HG03565 (cell line): Measurements from ENCODE around the gene MAPK8IP2.
"Not testable (repeated sequence)": the region's sequence is repeated elsewhere in the genome, so short reads cannot be mapped to it uniquely, and the experiment has no call there.

Experiments
- ATAC-seq: cut with Tn5 transposase; IDR thresholded peaks from one replicate; pipeline ENCODE4 v1.9.1; 2021; ENCODE audit warnings: mild to moderate bottlenecking, moderate library complexity; ENCODE audit not compliant: unreplicated experiment

Gene MAPK8IP2

DNA sequence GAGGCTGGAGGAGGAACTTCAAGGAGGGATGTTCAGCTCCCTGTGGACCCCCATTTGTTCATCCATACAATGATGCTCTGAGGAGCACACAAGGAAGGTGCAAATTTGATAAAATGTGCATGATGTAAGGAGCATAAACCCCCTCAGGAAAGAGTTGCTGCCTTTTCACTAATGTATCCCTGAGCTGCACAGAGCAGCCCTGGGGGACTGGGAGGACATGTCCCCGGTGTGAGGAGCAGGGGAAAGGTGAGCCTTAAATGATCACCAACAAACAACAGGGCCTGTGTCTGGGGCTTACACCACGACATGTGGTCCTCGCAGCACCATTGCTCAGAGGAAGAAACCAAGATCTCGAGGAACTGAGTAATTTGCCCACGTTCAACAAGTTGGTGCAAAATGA lies 3.5 kb upstream of the MAPK8IP2 start:
- ATAC-seq: no peak

DNA sequence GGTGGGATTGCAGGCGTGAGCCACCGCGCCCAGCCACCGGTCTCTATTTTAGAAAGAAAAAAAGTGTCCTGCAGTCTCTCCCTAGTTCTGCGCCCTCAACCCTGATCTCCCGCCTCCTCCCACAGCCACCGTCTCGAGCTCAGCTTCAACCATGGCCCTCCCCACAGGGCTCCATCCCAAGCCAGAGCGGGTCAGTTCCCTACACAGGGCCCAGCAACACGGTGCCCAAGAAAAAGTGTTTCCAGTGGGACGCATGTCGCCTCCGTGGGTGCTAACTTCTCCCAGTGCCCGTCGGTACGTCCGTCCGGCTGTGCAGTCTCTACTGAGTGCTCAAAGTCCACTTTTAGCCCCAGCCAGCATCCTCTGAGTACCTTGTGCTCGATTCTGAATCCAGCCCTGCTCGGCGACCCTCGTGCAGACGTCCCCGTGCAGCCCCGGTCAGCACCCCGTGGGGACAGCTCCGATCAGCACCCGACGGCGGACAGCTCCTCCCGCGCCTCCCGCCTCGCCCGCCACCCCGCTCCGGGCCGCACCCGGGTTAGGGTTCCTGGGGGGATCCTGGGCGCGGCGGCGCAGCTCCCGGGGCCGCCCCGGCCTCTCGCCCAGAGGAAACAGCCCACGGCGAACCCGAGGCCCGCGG lies 657 bp upstream of the MAPK8IP2 start:
- ATAC-seq: no peak

DNA sequence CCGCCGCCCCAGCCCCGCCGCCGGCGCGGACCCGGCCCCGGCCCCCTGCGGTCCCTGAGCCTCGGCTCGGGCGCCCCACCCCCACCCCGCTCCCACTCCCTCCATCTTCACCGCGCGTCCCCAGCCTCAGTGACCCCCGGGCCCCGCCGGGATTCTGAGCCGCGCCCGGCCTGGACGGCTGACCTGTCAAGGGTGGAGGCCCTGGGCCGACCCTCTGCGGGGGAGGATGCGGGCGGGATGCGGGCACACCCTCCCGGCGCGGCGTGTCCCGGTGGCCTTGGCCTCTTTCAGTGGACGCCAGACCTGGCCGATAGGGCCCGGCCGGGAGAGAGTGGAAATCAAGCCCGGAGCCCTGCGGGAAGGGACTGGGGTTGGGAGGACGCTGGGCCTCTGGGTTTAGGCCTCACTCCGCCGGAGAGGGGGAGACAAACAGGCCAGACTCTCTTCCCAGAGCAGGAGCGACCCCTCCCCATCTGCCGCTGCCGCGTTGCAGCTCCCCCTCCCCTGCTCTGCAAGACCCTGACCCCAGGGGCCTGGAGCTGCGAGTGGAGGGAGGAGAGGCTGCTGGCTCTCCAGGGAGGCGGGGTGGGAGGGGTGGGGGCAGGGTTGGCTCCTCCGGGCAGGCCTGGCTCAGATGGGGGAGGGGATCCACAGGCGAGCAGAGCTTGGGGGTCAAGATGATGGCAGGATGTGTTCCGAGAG lies 525 bp downstream of the MAPK8IP2 start:
- no peak for ATAC-seq

DNA sequence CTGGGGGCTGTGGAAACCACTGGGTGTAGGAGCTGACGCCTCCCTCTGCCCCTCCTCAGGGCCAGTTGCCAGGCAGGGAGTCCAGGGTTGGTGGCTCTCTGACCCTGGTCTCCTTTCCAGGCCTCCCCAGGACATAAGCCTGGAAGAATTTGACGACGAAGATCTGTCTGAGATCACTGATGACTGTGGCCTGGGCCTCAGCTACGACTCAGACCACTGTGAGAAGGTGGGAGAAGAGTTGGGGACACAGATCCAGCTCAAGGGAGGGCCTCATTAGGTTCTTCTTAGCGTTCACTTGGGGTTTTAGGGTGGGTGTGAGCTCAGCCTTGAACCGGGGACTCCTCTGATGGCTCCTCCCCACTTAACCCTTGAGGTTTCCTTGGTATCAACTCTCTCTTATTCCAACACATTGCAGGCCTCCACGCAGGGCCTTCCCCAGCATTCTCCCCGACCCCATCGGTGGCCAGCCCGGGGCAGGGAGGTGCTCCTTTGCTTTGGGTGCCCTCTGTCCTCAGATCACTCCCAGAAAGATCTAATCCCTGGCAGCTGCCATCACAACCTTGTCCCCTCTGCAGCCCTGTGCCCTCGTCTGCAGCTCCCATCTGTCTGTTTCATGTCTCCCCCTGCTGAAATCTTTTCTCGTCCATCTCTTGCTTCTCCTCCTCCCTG lies 1.2 kb downstream of the MAPK8IP2 start:
- no peak for ATAC-seq

DNA sequence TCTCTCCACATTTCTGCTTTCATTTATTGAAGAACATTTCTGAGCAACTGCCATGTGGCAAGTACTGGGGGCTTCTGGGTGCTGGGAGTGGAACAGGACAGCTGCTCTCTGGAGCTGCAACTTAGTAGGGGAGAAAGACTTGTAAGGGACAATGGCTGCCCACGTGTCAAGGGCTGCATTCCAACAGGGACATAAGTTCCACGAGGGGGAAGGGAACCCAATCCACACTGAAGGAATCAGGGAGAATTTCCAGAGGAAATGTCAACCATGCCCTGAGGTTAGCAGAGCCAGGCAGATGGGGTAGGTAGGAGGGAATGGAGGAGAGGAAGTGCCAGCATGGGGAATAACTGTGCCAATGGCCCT lies 1.7 kb downstream of the MAPK8IP2 start:
- no peak for ATAC-seq

DNA sequence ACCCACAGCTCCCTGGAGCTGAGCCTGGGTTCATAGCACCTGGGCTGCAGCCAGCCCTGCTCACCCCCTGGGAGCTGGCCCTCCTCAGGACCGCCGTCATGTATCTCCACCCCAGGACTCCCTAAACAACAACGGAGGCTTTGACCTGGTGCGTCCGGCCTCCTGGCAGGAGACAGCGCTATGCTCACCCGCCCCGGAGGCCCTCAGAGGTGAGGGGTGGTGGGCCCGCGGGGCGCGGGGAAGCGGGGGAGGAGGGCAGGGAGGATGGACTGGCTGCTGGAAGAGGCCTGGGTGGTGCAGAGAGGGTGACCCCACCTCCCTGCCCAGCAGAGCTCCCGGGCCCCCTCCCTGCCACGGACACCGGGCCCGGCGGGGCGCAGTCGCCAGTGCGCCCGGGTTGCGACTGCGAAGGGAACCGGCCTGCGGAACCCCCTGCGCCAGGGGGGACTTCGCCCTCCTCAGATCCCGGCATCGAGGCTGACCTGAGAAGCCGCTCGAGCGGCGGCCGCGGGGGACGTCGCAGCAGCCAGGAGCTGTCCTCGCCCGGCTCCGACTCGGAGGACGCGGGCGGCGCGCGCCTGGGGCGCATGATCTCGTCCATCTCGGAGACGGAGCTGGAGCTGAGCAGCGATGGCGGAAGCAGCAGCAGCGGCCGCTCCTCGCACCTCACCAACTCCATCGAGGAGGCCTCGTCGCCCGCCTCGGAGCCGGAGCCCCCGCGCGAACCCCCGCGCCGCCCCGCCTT lies 3.1 kb downstream of the MAPK8IP2 start:
- no peak for ATAC-seq

DNA sequence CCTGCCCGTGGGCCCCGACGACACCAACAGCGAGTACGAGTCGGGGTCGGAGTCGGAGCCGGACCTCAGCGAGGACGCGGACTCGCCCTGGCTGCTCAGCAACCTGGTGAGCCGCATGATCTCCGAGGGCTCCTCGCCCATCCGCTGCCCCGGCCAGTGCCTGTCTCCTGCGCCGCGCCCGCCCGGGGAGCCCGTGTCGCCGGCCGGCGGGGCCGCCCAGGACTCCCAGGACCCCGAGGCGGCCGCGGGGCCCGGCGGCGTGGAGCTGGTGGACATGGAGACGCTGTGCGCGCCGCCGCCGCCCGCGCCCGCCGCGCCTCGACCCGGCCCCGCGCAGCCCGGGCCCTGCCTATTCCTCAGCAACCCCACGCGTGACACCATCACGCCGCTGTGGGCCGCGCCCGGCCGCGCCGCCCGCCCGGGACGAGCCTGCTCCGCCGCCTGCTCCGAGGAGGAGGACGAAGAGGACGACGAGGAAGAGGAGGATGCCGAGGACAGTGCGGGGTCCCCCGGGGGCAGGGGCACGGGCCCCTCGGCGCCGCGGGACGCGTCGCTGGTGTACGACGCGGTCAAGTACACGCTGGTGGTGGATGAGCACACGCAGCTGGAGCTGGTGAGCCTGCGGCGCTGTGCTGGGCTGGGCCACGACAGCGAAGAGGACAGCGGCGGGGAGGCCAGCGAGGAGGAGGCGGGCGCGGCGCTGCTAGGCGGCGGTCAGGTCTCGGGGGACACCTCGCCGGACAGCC lies 3.8 kb downstream of the MAPK8IP2 start:
- ATAC-seq: no peak

DNA sequence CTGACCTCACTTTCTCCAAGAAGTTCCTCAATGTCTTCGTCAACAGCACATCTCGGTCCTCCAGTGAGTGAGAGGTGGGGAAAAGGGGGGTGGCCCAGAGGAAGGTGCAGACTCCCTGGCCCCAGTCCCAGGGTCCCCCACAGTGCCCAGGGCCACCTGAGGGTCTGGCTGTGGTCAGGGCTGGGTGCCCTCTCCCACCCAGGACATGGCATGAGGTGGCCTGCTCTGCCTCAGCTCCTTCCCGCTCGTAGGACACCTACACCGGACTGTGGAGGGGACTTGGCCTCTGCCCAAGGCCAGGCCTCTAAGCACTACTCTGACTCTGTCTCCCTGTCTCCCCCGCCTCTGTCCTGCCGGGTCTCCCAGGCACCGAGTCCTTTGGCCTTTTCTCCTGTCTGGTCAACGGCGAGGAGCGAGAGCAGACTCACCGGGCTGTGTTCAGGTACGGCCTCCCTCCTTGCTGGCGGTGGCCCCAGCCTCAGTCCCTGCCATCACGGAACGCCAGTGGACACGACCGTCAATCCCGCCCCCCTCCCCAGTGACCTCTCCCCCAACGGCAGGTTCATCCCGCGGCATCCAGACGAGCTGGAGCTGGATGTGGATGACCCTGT lies 4.5 kb downstream of the MAPK8IP2 start:
- no peak for ATAC-seq

DNA sequence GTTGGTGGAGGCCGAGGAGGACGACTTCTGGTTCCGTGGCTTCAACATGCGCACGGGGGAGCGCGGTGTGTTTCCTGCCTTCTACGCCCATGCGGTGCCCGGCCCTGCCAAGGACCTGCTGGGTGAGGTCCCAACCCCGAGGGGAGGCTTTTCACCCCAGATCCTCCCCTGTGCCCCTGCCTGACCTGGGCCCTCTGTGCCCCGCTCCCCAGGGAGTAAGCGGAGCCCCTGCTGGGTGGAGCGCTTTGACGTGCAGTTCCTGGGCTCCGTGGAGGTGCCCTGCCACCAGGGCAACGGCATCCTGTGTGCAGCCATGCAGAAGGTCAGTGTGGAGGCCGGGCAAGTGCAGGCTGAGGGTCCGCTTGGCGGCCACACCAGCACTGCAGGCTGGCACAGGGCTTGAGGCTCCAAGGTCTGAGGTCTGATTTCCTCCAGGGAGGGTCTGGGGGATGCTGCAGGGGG lies 5.1 kb downstream of the MAPK8IP2 start:
- ATAC-seq: no peak

DNA sequence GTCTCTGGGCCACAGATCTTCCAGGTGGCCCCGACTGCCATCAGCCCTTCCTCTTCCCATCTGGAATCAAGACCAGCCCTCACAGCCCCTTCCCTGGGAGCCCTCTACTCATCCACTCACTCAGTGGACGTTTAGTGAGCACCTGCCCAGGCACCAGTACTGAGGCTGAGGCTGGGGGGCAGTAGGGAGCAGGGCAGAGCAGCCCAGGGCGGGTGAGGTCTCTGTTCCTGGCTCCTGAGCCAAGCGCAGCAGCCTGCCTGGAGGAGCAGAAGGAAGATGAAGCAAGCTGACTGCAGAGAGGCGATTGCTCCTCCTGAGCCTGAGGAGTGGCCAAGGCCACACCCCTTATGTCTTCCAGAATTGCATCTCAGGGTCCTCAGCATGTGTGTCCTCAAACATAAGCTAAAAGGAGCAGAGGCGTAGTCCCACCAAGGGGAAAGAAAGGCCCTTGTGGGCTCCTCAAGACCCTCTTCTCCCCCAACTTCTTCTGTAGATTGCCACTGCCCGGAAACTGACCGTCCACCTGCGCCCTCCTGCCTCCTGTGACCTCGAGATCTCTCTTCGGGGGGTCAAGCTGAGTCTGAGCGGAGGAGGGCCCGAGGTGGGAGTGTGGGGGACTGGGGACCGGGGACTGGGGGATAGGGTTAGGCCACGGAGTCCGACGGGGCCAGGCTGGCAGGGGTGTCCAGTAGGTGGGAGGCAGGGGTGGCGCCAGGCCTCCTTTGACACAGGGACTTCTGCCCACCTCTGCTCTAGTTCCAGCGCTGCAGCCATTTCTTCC lies 5.8 kb downstream of the MAPK8IP2 start:
- no peak for ATAC-seq

DNA sequence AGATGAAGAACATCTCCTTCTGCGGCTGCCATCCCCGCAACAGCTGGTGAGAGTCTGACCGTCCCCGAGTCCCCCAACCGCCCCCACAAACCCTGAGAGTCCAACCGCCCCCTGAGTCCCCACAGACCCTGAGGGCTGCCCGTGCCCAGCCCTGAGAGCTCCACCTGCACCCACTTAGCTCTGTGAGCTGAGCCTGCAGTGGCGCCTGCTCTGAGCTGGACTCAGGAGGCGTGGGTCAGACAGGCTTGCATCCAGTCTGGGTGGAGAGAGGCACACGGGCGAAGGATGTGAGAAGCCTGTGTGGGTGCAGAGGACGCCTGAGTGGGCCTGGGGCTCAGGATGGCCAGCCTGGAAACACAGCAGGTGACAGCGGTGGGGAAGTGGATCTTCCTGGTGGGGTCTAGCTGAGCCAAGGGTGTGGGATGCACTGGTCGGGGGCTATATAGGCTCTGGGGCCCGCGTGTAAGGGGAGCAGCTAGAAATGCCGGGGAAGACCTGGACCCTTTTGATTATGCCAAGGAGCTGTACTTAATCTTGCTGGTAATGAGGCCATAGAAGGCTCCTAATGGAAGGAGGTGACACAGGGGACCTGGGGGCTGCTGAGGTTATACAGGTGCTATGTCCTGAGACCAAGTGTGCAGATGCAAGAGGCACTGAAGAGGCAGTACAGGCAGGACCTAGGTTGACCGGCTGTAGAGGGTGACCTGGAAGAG lies 6.5 kb downstream of the MAPK8IP2 start:
- no peak for ATAC-seq

DNA sequence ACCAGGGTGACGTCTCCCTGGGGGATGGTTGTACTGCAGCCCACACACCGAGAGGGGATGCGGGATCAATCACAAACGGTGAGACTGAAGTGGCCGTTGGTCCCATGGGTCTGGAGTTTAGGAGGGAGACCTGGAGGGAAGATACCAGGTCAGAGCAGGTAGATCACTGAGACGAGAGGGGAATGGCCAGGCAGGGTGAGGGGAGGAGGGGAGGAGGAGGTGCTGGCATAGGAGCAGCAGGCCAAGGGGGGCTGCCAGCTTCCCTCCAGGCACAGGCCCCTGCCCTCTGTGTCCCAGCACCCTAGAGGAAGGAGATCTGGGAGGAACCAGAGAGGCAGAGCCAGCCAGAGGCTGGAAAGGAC lies 7.0 kb downstream of the MAPK8IP2 start:
- no peak for ATAC-seq

DNA sequence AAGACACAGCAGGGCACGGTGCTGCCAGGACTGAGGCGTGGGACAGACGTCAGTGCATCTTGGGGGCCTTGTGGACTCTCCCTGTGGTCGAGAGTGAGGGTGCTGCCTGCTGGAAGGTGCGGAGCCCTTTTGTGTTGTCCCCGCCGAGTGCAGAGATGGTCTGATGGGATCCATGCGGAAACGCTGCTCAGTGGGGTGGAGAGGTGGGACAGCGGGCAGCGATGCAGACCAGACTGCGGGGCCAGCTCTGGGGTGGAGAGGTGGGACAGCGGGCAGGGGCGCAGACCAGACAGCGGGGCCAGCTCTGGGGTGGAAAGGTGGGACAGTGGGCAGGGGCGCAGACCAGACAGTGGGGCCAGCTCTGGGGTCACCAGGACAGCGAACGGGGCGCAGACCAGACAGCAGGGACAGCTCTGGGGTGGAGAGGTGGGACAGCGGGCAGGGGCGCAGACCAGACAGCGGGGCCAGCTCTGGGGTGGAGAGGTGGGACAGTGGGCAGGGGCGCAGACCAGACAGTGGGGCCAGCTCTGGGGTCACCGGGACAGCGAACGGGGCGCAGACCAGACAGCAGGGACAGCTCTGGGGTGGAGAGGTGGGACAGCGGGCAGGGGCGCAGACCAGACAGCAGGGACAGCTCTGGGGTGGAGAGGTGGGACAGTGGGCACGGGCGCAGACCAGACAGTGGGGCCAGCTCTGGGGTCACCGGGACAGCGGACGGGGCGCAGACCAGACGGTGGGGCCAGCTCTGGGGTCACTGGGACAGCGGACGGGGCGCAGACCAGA lies 7.7 kb downstream of the MAPK8IP2 start:
- ATAC-seq: not testable (repeated sequence)

DNA sequence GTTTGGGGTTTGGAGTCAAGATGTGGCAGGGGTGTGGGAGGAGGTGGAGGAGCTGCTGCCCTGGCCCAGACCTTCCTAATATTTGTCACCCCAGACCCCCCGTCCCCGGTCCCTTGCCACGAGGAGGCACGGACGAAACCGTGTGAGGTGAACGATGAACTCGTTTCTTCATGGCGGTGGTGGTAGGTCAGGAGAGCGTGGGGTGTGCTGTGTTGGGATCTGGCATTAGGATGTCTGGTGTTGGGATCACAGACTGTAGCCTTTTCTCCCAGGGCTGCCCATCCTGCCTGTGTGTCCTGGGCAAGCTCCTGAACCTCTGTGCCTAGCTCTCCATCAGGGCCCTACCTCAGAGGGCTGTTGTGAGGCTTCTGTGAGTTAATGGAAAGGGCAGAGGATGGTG lies 8.4 kb downstream of the MAPK8IP2 start:
- no peak for ATAC-seq

DNA sequence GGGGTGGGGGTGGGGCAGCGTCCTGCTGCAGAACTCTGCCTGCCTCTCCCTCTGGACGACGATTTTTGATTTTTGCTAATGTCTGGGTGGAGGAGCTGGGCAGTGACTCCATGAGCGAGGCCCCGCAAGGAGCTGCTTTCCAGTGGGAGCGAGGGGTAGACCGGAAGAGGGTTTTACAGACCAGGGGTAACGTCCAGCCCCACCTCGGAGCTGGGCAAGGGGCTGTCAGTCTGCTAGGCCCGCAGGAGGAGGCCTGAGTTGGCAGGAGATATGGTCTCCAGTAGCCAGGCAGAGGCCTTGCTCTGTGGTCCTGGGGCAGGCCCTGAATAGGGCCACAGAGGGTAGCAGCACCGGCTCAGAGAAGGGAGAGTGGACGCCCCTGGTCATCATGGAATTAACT lies 9.0 kb downstream of the MAPK8IP2 start:
- no peak for ATAC-seq

DNA sequence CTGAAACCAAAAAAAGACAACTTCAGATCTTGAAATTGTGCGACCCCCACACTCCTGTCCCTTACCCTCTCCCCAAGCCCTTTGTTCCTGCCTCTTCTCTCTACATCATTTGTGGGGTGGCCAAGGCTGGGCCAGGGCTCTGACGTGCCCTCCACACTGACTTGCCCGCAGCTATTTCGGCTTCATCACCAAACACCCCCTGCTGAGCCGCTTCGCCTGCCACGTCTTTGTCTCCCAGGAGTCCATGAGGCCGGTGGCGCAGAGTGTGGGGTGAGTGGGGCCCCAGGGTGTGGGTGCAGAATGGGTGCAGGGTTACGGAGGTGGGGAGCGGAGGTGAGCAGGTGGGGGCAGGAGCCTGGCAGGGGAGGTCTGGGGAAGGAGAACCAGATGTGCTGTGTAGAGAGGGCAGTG lies 9.5 kb downstream of the MAPK8IP2 start:
- no peak for ATAC-seq

DNA sequence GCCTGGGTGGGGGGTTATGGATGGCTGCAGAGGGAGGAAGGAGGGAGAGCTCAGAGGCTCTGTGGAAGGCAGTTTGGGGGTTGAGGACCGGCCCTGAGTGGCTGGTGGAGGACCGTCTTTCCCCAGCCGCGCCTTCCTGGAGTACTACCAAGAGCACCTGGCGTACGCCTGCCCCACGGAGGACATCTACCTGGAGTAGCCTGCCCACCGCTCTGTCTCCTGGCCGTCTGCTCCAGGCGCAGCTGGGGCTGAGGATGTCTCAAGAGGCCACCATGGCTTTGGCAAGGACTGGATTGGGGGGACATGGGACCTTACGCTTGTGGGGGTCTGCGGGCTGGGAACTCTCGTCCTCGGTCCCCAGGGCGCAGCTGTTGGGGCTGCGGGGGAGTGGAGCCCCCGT lies 10.0 kb downstream of the MAPK8IP2 start:
- no peak for ATAC-seq

DNA sequence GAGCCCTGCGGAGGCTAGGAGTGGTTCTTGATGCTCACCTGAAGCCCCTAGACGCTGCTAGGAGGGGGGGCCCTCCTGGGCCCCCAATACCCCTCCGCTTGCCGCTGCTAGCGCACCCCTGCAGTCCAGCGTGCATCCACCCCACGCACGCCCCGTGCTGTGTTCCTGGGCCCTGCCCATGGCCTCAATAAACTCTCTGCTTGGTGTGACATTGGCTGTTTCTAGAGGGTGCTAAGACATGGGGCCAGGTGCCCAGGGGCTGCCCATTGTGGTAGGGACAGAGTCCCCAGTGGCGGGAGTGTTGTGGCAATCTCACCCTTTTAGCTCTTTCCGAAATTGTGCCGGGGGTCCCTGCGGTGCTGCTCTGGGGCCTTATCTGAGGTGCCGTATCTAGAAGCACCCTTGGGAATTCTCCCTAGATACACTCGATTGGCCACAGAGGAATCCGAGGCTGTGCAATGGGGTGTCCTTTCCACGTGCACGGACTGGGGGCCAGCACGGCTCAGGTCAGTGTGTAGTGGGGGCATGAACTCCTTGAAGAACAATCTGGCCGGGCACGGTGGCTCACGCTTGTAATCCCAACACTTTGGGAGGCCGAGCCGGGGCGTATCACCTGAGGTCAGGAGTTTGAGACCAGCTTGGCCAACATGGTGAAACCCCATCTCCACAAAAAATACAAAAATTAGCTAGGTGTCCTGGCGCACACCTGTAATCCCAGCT lies 10.9 kb downstream of the MAPK8IP2 start:
- no peak for ATAC-seq
